NCI-H524 (cell line): ENCODE measurements around the gene KIAA1958.
"Not testable (repeated sequence)": the region's sequence is repeated elsewhere in the genome, so short reads cannot be mapped to it uniquely, and the experiment has no call there.

Source experiments
- DNase-seq, 2 experiments: peaks; one replicate each; lab custom pipeline; 2025; lab: John Stamatoyannopoulos, UW

Gene KIAA1958

DNA sequence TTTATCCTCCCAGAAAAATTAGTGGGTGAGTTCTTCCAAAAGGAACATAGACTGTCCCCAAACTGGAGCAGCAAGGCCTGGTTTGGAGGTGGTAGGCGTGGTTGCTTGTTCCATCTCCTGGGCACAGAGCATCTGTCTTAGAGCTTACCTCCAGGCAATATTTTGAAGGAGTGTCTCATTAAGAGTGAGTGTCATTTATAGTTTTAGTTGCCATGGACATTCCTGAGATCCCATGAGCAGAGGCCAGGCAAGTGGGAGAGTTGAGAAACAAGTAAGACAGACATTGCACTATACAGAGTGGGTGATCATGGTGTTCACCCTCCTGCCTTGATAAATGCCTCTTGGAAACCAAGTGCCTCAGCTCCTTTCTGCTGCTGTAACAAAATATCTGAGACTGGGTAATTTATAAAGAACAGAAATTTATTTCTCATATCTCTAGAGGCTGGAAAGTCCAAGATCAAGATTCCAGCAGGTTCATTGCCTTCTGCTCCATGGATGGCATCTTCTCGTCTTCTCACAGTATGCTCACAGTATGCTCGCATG is 68.5 kb downstream of the KIAA1958 start:
- DNase-seq = no peak

DNA sequence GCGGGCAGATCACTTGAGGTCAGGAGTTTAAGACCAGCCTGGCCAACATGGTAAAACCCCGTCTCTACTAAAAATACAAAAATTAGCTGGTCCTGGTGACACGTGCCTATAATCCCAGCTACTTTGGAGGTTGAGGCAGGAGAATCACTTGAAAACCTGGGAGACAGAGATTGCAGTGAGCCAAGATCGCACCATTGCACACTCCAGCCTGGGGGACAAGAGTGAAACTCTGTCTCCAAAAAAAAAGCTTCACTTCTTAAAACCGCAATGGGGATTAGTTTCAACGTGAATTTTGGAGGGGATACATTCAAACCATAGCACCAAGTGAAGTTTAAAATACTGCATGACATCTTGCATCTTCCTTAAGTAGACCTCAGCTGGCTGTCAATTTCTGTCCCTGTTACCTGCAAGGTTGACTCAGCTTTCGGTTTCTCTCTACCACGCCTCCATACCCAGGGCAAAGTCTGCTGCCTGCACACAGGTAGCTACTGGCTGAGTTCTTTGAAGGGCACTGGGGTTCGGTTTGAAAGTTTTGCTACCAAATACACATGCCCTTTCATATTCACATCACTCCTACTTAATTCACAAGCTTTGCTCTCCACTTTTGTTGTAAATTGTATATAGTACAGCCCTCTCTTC is 69.3 kb downstream of the KIAA1958 start:
- DNase-seq = no peak

DNA sequence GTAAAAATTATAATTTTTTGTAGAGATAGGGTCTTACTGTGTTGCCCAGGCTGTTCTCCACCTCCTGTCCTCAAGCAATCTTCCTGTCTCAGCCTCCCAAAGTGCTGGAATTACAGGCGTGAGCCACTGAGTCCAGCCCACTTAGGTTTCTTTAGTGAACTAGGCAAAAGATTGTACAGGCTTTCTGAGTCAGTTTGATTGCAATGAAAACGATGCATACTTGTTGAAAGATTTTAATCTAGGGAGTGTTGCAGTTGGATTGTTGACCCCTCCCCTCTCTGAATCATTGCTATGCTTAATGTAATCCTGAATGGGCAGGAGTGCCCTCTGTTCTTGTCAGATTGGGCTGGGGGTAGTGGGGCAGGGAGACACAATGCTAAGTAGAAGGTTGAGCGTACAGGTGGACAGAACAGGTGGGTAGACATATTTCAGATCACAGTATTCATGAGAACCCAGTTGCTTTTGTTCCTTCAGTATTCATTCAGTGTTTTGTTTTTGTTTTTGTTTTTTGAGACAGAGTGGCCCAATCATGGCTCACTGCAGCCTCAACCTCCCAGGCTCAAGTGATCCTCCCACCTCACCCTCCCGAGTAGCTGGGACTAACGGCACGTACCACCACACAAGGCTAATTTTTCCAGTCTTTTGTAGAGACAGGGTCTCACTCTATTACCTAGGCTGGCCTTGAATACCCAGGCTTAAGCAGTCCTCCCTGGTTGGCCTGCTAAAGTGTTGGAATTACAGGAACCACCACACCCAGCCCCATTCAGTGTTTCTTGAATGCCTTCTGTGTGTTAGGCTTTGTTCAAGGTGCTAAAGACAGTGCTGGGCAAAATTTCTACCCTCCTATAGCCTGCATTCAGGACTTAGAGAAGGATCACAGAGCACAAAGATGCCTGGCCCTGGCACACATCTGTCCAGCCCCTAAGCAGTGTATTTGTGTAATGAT is 70.1 kb downstream of the KIAA1958 start:
- DNase-seq = no peak

DNA sequence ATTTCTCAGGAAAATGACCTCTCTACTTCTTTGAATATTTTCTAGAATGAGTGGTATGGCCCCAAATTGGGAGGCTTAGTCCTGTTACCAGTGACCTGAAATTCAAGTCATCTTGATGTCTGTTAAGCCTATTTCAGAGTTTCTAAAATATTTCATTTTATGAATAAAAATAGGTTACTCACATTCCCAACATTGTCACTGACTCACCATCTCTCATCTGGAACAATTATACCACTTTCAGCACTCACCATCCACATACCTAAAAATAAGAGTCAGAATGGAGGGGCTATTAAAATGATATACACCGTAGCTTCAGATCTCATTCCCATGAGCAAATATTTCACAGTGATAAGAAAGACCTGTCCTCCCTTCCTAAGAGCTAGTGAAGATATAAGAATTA is 71.8 kb downstream of the KIAA1958 start:
- DNase-seq = no peak

DNA sequence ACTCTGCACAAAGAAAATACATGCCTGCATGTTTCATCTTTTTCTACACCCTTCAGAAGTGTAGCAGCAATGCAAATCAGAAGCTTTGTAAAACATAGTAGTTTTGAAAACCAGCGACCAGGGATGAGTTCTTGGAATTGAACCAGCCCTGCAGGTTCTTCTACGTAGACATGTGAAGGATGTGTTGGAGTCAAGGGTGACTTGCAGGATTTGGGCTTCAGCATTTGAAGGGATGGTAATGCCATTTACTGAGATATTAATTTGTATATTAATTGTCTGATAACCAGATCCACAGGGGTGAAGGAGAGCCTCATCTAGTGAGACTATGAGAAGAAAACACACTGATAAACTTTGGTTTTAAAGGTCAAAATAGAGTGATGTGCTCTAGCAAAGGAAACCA is 72.4 kb downstream of the KIAA1958 start:
- DNase-seq = no peak

DNA sequence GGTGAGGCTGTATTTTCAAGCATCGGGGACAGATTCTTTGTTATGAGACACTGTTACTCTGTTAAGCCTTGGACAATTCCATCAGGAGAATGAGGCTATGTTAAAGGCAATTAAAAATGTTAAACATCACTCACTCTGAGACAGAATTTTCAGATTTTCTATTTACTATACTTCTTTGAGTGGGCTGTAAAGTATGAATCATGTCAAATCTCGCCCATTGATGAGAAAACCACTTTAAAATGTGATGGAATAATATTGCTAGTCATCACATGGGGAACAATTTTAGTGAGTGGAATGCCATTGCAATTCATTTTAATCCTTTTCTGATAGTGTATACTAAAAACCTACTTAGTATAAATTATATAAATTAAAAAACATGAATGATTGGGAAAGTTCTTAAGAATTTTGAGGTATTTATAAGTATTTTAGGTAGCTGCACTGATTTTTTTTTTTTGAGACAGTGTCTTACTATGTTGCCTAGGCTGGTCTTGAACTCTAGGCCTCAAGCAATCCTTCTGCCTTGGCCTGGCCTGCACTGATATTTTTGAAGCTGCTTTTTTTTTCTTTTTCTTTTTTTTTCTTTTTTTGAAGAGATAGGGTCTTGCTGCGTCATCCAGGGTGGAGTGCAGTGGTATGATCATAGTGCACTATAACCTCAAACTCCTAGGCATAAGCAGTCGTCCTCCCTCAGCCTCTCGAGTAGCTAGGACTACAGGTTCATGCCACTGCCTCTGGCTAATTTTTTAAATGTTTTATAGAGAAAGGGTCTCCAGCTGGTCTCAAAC is 73.2 kb downstream of the KIAA1958 start:
- DNase-seq = no peak

DNA sequence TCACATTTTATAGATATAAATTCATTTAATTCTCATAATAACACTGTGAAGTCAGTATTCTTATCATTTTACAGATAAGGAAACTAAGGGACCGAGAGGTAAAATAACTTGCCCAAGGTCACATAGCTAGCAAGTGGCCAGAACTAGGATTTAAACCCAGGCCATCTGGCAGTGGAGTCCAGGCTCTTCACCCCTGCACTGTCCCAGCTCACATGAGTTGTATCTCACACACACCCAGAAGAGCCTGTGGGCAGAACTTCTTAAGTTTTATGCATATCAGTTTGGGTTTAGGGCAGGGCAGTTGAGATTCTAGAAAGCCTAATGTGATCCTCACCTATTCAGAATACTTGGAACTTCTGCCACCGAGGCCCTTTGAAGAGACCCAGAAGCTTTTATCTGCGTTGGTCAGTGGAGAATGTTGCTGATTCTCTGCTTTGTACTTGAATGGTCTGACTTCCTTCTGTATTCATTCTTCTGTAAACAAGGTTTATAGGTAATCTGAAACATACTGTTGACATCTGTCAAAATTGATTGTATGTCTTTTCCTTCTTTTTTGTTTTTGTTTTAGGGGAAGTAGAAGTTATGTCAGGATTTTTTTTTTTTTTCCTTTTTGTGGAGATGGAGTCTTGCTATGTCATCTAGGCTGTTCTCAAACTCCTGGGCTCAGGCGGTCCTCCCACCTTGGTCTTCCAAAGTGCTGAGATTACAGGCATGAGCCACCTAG is 75.8 kb downstream of the KIAA1958 start:
- DNase-seq = no peak

DNA sequence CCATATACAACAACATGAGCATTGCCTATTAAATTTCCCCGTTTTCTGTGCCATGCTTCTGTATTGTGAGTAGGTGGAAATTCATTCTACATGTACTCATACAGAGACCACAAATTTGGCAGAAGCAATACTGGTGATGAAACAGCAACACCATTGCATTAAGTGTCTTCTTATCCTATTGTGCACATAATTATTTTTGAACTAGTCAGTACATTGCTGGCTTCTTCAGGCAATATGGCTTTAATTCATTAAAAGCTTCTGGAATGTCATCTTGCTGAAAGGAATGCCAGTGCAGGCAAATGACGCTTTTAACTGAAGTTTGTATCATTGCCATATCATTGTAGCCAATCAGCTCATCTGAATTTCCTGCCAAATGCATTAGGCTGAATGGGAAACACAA is 82.6 kb downstream of the KIAA1958 start:
- DNase-seq = no peak

DNA sequence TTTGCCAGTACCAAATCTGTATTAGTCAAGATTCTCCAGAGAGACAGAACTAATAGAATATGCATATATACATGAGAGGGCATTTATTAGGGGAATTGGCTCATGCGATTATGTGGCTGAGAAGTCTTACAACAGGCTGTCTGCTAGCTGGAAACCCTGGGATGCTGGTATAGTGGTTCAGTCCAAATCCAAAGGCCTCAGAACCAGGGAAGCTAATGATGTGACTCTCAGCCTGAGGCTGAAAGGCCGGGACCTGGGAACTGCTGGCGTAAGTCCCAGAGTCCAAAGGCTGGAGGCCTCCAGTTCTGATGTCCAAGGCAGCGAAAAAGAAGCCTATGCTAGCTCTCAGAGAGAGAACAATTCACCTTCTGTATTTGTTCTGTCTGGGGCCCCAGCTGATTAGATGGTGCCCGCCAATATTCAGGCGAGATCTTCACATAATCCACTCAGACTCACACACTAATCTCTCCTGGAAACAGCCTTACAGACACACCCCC is 84.1 kb downstream of the KIAA1958 start:
- DNase-seq = peak in 1 of 2 experiments; percentile 65

DNA sequence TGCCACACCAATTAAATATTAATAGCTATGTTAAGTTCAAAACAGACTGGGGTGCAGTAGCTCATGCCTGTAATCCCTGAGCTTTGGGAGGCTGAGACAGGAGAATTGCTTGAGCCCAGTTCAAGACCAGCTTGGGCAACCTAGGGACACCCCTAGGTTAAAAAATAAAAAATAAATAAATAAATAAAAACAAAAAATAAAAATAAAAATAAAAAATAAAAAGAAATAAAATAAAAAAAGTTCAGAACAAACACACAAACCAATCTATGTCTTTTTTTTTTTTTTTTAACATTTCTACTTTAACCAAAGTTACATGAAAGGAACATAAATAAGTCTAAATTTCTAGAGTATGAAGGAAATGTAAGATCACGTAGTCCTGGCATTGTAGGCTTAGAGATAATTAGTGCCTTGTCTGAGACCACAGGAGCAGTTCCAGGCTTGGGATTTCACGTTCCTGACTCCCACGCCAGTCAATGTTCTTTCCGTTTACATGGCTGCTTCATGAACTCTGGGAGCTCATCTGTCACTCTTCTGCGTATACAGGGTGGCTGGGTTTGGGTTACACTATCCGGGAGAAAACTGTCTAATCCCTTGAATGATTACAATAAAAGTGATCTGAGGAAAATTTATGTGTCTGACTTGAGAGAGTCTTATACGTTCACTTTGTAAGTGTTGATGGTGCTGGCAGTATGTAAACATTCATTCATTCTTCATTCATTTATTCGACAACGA is 85.2 kb downstream of the KIAA1958 start:
- DNase-seq = no peak

DNA sequence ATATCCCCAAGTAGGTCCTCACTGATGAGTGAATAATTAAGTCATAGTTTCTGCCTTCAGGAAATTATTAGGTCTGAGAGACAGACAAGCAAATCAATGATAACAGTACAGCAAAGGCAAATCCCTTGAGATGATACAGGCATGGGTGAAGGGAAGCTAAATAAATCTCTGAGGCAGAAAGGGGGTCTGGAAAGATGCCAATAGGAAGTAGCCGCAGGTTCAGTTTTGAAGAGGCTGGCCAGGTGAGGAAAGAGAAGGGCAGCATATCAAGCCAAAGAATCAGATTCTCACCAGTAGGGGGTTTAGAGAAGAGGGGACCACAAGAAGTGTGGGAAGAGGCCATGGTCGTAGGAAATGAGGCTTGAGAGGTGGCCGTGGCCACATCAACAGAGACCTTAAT is 85.8 kb downstream of the KIAA1958 start:
- DNase-seq = no peak

DNA sequence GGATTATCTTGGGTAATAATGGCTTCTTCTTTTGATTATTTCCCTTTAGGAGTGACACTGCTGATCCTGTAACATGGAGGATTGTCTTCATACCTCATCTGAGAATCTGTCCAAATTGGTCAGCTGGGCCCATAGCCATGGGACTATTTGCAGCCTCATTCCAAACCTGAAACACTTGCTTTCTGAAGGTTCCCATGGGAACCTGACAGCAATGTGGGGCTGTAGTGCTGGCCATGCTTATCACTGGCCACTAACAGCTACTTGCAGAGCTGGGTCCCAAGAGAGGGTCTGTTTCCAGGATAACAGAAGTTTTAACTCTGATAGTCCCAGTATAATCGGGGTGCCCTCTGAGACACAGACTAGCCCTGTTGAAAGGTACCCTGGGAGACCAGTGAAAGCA is 87.4 kb downstream of the KIAA1958 start:
- DNase-seq = no peak

DNA sequence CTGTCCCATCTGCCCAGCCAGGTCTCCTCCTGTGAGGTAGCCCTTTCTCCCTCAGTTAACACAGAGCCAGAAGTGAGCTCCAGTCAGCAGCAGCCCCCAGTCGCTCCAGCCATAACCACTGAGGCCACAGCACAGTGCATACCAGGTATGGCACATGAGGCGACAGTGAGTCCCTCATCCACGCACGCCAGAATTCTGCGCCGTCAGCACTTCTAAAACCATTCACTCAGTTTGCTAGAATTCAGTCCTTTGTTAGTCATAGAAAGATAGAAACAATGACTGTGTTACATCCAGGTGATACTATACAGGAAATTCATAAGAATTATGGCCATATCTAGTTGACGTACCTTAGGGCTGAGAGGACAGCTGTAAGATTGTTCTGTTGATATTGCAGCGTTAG is 88.5 kb downstream of the KIAA1958 start:
- no peak for DNase-seq

DNA sequence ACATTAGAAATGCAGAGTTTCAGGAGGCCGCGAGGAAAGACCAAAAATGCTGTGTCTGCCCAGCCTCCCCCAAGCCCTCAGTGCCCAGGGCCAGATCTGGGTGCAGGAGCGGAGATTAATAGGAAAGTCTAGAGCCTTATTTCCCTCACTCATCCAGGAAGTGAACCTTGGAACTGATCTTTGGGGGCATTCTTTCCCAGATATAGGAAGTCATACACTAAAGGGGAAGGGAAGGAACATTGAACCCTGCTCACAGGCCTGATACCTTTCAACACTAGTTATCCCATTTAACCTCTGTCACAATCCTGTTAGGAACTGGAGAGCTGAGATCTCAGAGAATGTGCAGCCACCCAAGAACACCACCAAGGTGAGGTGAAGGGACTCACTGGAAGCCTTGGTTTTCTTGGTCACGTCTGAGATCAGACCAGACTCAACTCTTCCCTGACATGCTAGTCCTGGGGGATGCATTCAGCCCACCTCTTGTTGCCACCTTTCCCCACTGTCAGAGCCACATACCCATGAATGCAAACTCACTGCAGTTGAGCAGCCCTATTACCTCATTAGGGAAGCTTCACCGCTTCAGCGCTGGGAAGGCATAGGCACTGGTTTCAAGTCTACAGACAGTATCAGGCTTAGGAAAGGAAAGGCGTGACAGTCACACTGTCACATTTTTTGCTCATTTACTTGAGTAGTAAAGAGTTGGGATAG is 95.0 kb downstream of the KIAA1958 start:
- no peak for DNase-seq

DNA sequence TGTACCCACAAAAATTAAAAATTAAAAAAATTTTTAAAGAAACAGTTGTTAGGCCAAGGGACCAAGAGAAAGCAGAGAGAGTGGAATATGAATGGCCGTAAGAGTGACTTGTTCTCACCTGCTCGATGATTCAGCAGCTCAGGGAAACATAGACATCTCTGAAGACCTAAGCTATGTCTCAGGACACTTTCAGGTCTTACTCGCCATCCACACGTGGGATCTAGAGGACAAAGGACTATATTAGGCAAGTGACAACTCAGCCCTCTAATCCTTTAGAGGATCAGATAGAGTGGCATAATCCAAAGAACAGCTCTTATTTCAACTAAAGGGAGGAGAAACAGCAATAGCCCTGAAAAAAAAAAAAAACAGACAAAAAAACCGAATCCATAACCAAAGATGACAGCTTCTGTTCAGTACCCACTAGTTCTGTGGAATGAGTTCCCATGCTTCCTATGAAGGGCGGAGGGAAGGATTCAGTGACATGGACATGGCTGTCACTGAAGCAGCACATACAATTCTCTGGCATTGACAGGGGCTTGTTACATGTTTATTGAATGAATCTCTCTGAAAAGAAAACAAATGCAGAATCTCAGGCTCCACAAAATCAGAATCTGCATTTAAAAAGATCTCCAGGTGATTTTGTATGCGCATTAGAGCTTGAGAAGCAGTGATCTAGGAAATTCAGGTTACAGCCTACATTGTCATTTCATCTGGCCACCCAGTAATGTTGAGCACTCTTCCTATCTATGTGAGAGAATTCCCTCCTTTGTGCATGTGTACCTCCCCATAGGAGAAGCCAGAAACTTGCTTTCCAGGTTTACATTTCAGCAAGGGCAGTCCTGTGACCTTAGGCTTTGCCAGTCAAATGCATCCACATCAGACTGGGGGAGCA is 96.0 kb downstream of the KIAA1958 start:
- DNase-seq = peak in 1 of 2 experiments; percentile 50

DNA sequence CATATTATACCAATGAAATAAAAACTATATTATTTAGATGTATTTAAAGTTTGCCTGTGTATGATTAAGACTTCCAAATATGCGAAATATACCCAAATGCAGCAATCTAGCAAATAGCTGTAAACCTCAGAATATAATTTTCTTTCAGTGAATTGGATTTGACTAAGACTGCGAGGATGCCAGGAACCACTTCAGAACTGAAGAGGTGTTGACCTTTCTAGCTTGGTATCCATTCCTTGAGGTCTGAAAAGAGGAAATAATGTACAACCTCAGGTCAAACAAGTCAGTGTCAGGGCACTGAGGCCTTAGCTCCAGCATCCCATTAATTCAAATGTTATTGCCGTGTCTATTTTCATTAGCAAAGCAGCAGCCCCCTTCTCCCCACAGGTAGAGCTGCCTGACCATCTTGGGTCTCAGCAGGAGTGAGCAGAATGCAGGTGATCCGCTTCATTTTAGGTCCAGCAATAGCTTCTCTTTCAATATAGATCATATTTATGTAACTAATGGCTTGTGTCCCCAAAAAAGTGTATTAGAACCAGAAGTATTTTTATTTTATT is 100.0 kb downstream of the KIAA1958 start:
- DNase-seq = no peak

DNA sequence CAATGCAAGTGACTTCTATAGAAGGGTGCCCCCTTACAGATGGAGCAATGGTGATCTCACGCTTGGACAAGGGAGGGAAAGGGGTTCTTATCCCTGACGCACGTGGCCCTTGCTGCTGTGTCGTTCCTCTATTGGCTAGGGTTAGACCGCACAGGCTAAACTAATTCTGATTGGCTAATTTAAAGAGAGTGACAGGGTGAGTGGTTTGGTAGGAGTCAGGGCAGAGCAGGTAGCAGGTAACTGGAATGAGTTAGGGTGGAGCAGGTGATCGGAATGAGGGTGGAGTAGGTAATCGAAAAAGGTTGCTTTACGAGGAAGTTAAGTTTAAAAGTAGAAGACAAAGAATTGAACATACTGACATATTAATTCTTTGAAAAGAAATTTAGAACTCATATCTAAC is 105.2 kb downstream of the KIAA1958 start:
- not testable (repeated sequence) for DNase-seq

DNA sequence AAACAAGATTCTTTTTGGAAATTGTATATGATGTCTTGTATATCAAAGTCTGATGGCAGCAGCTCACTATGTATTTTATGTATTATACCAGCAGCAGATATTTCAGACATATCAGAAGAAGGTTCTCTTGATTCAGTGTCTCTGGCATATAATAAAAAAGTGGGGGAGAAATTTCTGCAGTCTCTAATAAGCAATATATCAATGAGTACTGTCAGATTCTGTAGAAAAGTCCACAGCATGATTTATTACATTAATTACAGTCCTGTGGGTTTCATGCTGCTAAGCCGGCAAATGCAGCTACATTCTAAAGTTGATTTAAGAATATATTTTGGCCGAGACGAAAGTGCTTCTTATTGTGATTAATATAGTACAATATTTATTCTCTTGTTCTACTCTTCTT is 113.1 kb downstream of the KIAA1958 start:
- DNase-seq = no peak

DNA sequence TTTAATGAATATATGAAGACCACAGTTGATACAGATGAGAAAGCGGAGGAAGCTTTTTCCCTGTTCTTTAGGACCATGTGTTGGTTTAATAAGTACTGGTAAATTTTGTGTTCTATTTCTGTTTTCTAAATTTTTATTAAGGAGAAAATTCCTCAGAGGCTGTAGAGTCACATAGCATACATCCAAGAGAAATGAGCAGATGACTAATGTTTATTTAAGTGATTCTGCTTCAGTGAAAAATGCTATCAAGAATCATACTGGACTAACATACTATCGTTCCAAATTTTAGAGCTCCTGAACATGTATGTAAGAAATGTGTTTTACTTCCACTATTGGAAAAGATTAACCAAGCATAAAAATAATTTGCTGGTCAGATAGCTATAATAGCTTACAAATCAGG is 115.0 kb downstream of the KIAA1958 start:
- DNase-seq = no peak
